Neural cell (in vitro differentiated cells): ENCODE results near the gene OTUD5. TPM values are rescaled to one million over a fixed set of nuclear protein-coding genes. Genes with fewer than 3 reads are reported as not detected.

Experiments used
- H2AFZ ChIP-seq: fragments of 200-600, 300-800 bp; sonication (generic), shearing (Covaris generic); 2 replicates; pipeline ENCODE4 v1.6.0; 2014; ENCODE audit warnings: low read depth, mild to moderate bottlenecking, antibody characterized with exemption, low read length, moderate library complexity
- H3F3A ChIP-seq: fragments of 200-600 bp; shearing (Covaris generic); 2 replicates; pipeline ENCODE4 v1.6.1; 2016; ENCODE audit warnings: mild to moderate bottlenecking, moderate library complexity, mixed read lengths, antibody characterized with exemption, low read length; ENCODE audit not compliant: insufficient read depth, poor library complexity, severe bottlenecking
- H3K27ac ChIP-seq: fragments of 200-600, 300-800 bp; sonication (generic), shearing (Covaris generic); 2 replicates; pipeline ENCODE4 v1.5.1; 2014; ENCODE audit warnings: mild to moderate bottlenecking, low read length, moderate library complexity
- H3K27me3 ChIP-seq: fragments of 300-800, 200-600 bp; sonication (generic), shearing (Covaris generic); 2 replicates; pipeline ENCODE4 v1.6.0; 2014; ENCODE audit warnings: mild to moderate bottlenecking, low read depth, low read length, moderate library complexity; ENCODE audit not compliant: insufficient read depth
- H3K36me3 ChIP-seq: fragments of 300-800, 200-600 bp; sonication (generic), shearing (Covaris generic); 2 replicates; pipeline ENCODE4 v1.5.1; 2014; ENCODE audit warnings: mild to moderate bottlenecking, antibody characterized with exemption, low read length, moderate library complexity; ENCODE audit not compliant: insufficient read depth
- H3K4me2 ChIP-seq: fragments of 300-800, 200-600 bp; sonication (generic), shearing (Covaris generic); 2 replicates; pipeline ENCODE4 v1.6.0; 2014; ENCODE audit warnings: mild to moderate bottlenecking, low read length
- H3K4me3 ChIP-seq: fragments of 300-800, 200-600 bp; sonication (generic), shearing (Covaris generic); 2 replicates; pipeline ENCODE4 v1.5.1; 2014; ENCODE audit warnings: mild to moderate bottlenecking, low read length, moderate library complexity
- H3K79me2 ChIP-seq: fragments of 200-600 bp; shearing (Covaris generic); replicated peaks from 2 replicates; pipeline ENCODE4 v1.6.0; 2014; ENCODE audit warnings: mild to moderate bottlenecking, low read length, moderate library complexity; ENCODE audit not compliant: insufficient read depth
- H3K9ac ChIP-seq: fragments of 300-800, 200-600 bp; sonication (generic), shearing (Covaris generic); 2 replicates; pipeline ENCODE4 v1.6.1; 2016; ENCODE audit warnings: mild to moderate bottlenecking, low read length, mixed read lengths
- H3K9me2 ChIP-seq: fragments of 200-600 bp; shearing (Covaris generic); 2 replicates; pipeline ENCODE4 v1.6.1; 2016; ENCODE audit warnings: mild to moderate bottlenecking, low read length, mixed read lengths; ENCODE audit not compliant: insufficient read depth
- H3K9me3 ChIP-seq: fragments of 200-600, 300-800 bp; sonication (generic), shearing (Covaris generic); 2 replicates; pipeline ENCODE4 v1.6.1; 2016; ENCODE audit warnings: mild to moderate bottlenecking, mixed run types, low read length, moderate library complexity, mixed read lengths
- H4K20me1 ChIP-seq: fragments of 200-600 bp; shearing (Covaris generic); 2 replicates; pipeline ENCODE4 v1.6.1; 2016; ENCODE audit warnings: mild to moderate bottlenecking, mixed run types; ENCODE audit not compliant: insufficient read depth
- EP300 ChIP-seq: fragments of 450-650 bp; conservative IDR thresholded peaks from 2 replicates; pipeline ENCODE4 v1.6.1; 2014; ENCODE audit warnings: antibody characterized with exemption, mild to moderate bottlenecking, moderate library complexity; ENCODE audit not compliant: poor library complexity, severe bottlenecking
- EZH2 ChIP-seq: fragments of 200-600, 300-800 bp; shearing (Covaris generic), sonication (generic); IDR thresholded peaks from 2 replicates; pipeline ENCODE4 v1.6.1; 2014; ENCODE audit warnings: antibody characterized with exemption, low read length, borderline replicate concordance, mild to moderate bottlenecking; ENCODE audit not compliant: insufficient read depth, poor library complexity, severe bottlenecking
- MXI1 ChIP-seq: fragments of 450-650 bp; conservative IDR thresholded peaks from 2 replicates; pipeline ENCODE4 v1.6.1; 2014; ENCODE audit warnings: antibody characterized with exemption, mild to moderate bottlenecking; ENCODE audit not compliant: poor library complexity, severe bottlenecking
- POLR2AphosphoS5 ChIP-seq: IDR thresholded peaks from 2 replicates; pipeline ENCODE4 v1.6.1; 2012
- RAD21 ChIP-seq: fragments of 450-650 bp; conservative IDR thresholded peaks from 2 replicates; pipeline ENCODE4 v1.6.1; 2014; ENCODE audit warnings: antibody characterized with exemption, mild to moderate bottlenecking, moderate library complexity
- SMC3 ChIP-seq: fragments of 450-650 bp; conservative IDR thresholded peaks from 2 replicates; pipeline ENCODE4 v1.6.1; 2014; ENCODE audit warnings: antibody characterized with exemption, mild to moderate bottlenecking, moderate library complexity; ENCODE audit not compliant: poor library complexity
- TAF1 ChIP-seq: IDR thresholded peaks from 2 replicates; pipeline ENCODE4 v1.6.1; 2012; ENCODE audit warnings: low read depth
- polyA plus RNA-seq: library from polyadenylated mRNA; depleted of rRNA; stranded (reverse); fragments of >200 nt; gene quantifications from 2 replicates; pipeline ENCODE4 v1.2.3, GENCODE V29; 2014
- TF ChIP-seq, protein P1 (sequence below): fragments of 450-650 bp; IDR thresholded peaks from 2 replicates; pipeline ENCODE4 v1.5.1; 2014; ENCODE audit warnings: antibody characterized with exemption, mild to moderate bottlenecking, moderate library complexity; ENCODE audit not compliant: poor library complexity, severe bottlenecking
- TF ChIP-seq, protein P2 (sequence below): IDR thresholded peaks from 2 replicates; pipeline ENCODE4 v1.6.1; 2012; ENCODE audit warnings: borderline replicate concordance

The OTUD5 gene
- polyA plus RNA-seq, 1 donor from 2014 or later = 34.3 TPM

DNA sequence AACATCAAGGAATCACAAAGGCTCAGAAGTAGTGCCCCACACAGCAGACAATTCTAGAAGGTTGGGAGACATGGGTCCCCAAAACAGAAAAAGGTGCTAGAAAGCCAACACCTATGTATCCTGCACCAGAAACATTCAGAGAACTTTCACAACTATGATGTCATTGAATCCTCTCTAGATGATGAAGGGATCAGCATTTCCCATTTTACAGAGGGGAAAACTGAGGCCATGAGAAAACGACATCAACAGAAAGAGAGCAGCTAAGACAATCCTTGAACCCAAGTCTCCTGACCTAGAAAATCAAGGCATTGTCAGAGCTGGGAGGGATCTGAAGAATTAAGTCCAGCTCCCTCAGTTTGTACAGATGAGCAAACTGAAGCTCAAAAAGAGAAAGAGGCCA, 11.0 kb upstream of the OTUD5 start:
- H3K27me3 ChIP-seq = no peaks in the 10 kb centered on the region
- no peaks in the 10 kb centered on the region for H3K79me2 ChIP-seq
- no peak overlapping the region for H3K4me2 ChIP-seq
- no peaks in the 10 kb centered on the region for H3F3A ChIP-seq
- no peaks in the 10 kb centered on the region for H3K36me3 ChIP-seq
- H4K20me1 ChIP-seq = no peaks in the 10 kb centered on the region
- TF ChIP-seq POLR2AphosphoS5 (no peak), SMC3 (no peak), MXI1 (no peak), EP300 (no peak), TAF1 (no peak), RAD21 (no peak), EZH2 (no peak)
- TF ChIP-seq, protein P1, sequence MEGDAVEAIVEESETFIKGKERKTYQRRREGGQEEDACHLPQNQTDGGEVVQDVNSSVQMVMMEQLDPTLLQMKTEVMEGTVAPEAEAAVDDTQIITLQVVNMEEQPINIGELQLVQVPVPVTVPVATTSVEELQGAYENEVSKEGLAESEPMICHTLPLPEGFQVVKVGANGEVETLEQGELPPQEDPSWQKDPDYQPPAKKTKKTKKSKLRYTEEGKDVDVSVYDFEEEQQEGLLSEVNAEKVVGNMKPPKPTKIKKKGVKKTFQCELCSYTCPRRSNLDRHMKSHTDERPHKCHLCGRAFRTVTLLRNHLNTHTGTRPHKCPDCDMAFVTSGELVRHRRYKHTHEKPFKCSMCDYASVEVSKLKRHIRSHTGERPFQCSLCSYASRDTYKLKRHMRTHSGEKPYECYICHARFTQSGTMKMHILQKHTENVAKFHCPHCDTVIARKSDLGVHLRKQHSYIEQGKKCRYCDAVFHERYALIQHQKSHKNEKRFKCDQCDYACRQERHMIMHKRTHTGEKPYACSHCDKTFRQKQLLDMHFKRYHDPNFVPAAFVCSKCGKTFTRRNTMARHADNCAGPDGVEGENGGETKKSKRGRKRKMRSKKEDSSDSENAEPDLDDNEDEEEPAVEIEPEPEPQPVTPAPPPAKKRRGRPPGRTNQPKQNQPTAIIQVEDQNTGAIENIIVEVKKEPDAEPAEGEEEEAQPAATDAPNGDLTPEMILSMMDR = no peak
- TF ChIP-seq, protein P2, sequence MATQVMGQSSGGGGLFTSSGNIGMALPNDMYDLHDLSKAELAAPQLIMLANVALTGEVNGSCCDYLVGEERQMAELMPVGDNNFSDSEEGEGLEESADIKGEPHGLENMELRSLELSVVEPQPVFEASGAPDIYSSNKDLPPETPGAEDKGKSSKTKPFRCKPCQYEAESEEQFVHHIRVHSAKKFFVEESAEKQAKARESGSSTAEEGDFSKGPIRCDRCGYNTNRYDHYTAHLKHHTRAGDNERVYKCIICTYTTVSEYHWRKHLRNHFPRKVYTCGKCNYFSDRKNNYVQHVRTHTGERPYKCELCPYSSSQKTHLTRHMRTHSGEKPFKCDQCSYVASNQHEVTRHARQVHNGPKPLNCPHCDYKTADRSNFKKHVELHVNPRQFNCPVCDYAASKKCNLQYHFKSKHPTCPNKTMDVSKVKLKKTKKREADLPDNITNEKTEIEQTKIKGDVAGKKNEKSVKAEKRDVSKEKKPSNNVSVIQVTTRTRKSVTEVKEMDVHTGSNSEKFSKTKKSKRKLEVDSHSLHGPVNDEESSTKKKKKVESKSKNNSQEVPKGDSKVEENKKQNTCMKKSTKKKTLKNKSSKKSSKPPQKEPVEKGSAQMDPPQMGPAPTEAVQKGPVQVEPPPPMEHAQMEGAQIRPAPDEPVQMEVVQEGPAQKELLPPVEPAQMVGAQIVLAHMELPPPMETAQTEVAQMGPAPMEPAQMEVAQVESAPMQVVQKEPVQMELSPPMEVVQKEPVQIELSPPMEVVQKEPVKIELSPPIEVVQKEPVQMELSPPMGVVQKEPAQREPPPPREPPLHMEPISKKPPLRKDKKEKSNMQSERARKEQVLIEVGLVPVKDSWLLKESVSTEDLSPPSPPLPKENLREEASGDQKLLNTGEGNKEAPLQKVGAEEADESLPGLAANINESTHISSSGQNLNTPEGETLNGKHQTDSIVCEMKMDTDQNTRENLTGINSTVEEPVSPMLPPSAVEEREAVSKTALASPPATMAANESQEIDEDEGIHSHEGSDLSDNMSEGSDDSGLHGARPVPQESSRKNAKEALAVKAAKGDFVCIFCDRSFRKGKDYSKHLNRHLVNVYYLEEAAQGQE = no peak
- no peak overlapping the region for H3K4me3 ChIP-seq
- no peak overlapping the region for H3K27ac ChIP-seq
- H3K9me3 ChIP-seq = no peaks in the 10 kb centered on the region
- no peak overlapping the region for H2AFZ ChIP-seq
- no peaks in the 10 kb centered on the region for H3K9me2 ChIP-seq
- no peak overlapping the region for H3K9ac ChIP-seq

DNA sequence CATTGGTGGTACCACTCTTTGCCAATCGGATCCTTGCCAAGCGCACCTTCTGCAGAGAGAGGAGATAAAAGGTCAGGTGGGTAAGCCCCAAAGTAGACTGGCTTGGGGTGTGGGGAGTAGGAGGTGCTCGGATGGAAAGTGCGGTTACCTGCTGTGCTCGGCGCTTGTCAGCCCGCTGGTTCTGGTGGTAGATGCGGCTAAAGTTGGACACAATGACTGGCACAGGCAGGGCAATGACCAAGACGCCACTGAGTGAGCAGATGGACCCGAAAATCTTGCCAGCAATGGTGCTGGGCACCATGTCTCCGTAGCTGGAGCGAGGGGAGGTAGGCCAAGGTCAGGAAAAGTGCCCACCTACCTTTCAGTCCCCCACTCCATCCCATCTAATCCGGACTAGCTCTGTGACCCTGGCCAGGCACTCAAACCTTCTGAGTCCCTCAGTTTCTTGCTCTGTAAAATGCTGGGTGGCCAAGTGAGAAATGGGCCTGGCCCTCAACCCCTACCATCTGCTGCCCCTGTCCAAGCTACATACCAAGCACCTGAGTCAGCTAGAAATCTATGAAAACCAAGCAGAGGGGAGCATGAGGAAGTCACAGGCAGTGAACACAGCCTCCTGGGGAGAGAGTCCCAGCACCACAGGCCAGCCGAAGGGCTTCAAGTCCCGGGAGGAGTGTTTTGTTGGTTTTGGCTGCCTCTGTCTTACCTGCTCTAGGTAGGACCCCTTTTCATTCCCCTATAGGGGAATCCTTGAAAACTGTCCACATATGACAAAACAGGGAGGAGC, 9.6 kb upstream of the OTUD5 start:
- Histone ChIP-seq H3K4me2 (no peak overlapping the region), H3K27ac (no peak overlapping the region), H4K20me1 (no peaks in the 10 kb centered on the region), H3K9ac (no peak overlapping the region), H3K9me2 (no peaks in the 10 kb centered on the region), H3K9me3 (no peaks in the 10 kb centered on the region), H3K36me3 (no peaks in the 10 kb centered on the region), H2AFZ (no peak overlapping the region), H3K27me3 (no peaks in the 10 kb centered on the region), H3K4me3 (no peak overlapping the region), H3F3A (no peaks in the 10 kb centered on the region), H3K79me2 (no peaks in the 10 kb centered on the region)
- TF ChIP-seq, protein P1 = no peak
- no peak for TF ChIP-seq EZH2
- no peak for TF ChIP-seq SMC3
- no peak for TF ChIP-seq MXI1
- TF ChIP-seq TAF1 = no peak
- no peak for TF ChIP-seq EP300
- TF ChIP-seq RAD21 = no peak
- no peak for TF ChIP-seq POLR2AphosphoS5
- TF ChIP-seq, protein P2 = no peak
